GM19238 (cell line): Measurements from ENCODE around the gene SLC39A13.

Experiments used
- DNase-seq: peaks from one replicate; pipeline ENCODE4 v3.0.0; 2011; ENCODE audit warnings: low spot score; ENCODE audit not compliant: insufficient read length

Gene SLC39A13

DNA sequence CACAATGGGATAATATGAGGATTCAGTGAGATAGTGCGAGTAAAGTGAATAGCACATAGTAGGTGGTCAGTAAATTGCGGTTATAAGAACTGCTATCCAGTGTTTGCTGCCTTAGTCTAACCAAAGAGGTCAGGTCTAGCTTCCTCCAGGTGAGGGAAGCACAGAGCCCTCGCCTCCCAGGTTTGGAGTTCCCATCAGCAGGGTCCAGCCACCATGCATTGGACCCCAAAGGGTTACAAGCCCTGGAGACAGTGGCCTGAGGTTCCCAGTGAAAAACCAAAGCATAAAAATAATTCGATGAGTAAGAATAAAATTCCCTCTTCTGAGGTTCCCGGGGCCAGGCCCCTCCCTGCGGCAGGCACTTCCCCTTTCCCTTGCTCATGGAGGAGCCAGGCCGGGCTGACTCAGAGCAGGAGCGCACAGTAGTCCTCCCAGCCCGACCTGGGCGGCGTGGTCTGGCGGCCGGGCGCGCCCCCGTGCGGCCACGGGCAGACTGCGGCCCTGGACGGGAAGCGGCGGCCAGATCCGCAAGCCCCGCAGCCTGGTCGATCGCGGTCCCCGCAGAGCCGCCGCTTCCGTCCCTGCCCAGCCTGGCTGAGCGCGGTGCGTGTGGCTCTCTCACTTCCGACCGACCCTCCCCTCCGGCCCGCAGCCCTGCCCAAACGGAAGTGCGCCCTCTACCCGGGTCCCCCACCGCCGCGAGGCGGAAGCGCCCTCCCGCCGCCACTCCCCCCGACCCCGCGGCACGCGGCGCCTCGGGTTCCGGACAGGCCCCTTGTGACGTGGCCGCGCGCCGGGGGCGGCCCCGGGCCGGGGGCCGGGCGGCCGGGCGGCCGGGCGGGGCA lies at the start of gene SLC39A13:
Gene SLC39A13 (plus strand): TSS at position 845 of the 845 bp plus-strand sequence. CDS start 1,505 bp downstream, outside the sequence.
- peak; percentile 98 for DNase-seq

DNA sequence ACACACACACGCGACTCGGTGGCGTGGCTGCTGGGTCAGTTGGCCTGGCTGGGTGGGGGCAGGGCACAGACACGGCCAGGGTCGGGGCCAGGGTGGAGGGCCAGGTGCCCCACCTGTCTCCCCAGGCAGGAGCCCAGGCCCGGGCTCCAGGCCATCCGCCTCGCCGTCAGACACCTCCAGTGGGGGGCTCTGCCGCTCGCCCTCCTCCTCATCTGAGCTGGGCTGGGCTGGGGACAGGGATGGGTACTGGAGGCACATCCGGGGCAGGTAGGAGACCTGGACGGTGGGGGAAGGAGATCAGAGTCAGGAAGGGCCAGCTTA lies 49.7 kb upstream of the SLC39A13 start:
- DNase-seq: no peak

DNA sequence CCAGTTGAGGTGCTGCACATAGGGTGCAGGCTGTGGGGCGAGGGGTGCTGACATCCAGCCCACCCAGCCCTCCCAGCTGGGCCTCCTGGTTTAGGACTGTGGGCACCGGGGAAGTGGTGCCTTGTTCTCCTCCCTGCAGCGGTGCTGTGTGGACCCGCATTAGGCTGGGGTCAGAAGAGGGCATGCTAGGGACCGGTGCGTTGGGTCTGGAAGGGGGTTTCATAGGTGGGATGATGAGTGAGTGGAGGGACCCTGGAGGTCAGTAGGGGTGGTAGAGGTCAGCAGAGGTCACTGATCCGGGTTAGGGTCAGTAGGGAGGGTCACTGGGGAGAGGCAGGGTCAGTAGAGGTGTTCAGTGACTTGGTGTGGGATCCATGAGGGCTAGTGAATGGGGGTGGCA lies 49.2 kb upstream of the SLC39A13 start:
- DNase-seq: no peak

DNA sequence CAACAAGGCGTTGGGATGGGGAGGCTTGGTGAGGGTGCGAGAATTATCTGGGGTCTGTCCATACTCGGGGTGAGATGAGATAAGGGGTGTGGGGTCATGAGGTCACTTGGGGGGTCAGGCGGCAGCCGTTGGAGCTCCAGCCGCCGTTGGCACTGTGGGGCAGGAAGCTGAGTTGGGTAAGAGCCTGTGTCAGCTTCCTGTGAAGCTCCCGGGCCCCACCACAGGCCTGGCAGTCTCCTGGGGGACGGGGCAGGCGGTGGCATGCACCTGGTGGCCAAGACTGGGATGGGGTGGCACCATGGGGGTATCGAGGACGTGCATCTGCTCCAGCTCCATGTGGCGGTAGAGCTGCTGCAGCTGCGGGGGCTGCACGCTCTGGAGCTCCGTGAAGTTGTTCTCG lies 48.8 kb upstream of the SLC39A13 start:
- DNase-seq: no peak

DNA sequence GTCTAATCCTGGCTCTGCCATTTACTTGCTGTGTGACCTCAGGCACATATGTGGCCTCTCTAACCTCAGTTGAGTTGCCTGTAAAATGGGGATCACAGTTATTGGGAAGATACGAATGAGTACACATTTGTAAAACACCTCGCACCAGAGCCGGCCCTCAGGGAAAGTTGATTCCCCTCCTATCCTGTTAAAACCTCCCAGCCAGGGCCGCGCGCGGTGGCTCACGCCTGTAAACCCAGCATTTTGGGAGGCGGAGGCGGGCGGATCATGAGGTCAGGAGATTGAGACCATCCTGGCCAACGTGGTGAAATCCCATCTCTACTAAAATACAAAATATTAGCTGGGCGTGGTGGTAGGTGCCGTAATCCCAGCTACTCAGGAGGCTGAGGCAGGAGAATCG lies 48.0 kb upstream of the SLC39A13 start:
- no peak for DNase-seq

DNA sequence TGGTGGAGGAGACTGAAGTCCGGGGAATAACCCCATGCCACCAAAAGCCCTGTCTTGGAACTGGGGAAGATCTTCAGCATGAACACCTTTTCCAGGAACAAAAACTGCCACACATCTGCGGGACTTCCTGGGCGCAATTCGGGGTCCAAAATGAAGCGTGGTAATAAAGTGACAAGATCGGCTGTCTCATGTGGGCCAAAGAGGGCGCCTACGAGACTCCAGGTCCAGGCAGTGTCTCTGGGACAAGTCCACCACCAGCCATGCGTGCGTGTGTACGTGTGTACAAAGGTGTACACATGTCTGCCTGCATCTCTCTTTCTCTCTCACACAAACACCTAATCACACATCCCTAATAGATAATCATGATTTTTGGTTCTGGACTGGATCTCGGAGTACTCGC lies 47.0 kb upstream of the SLC39A13 start:
- DNase-seq: no peak

DNA sequence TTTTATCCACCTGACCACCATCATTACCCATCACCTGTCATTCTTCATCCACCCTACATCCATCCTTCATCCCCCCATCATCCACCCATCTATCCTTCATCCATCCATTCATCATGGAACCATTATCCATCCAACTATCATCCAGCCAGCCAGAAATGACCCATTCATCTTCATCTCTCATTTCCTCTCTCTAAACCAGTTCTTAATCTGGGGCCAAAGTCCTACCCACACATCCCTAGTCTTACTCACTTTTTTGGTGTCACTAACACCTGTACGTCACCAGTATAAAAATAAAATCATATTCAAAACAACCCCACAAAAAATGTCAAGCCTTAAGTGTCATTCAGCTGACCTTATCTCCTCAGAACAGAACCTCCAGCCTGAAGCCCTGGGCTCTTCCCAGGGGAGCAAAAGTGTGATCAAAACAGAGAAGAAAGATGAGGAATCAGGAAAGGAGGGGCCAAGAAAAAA lies 42.3 kb upstream of the SLC39A13 start:
- DNase-seq: no peak

DNA sequence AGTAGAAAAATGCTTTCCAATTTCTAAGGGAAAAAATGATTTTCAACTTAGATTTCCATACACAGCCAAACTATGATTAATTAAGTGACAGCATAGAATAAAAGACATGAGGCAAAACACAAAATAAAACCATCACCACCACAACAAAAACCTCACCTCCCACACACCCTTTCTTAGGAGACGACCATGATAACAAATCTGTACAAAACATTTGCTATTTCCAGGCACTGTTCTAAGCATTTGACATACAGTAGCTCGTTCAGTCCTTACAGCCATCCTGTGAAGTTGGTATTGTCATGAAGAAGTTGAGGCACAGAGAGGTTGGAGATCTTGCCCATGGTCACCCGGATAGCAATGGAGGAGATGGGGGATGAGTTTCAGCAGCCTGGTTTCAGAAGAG lies 38.7 kb upstream of the SLC39A13 start:
- no peak for DNase-seq

DNA sequence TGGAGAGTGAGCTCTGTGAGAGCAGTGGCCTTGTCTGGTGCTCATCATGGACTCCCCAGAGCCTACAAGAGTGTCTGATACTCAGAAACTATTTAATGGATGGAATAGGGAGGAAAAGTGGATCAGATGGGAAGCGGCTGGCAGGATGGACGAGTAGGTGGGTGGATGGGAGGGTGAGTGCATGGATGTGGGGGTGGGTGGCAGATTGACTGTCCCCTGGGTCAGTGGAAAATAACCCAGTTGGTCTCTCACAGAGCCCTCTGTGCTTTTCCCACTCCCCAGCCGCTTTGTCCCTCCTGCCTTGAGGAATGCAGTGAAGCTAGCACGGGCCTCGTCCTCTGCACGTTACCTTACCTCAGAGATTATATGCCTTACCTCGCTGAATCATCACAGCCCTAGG lies 36.0 kb upstream of the SLC39A13 start:
- no peak for DNase-seq

DNA sequence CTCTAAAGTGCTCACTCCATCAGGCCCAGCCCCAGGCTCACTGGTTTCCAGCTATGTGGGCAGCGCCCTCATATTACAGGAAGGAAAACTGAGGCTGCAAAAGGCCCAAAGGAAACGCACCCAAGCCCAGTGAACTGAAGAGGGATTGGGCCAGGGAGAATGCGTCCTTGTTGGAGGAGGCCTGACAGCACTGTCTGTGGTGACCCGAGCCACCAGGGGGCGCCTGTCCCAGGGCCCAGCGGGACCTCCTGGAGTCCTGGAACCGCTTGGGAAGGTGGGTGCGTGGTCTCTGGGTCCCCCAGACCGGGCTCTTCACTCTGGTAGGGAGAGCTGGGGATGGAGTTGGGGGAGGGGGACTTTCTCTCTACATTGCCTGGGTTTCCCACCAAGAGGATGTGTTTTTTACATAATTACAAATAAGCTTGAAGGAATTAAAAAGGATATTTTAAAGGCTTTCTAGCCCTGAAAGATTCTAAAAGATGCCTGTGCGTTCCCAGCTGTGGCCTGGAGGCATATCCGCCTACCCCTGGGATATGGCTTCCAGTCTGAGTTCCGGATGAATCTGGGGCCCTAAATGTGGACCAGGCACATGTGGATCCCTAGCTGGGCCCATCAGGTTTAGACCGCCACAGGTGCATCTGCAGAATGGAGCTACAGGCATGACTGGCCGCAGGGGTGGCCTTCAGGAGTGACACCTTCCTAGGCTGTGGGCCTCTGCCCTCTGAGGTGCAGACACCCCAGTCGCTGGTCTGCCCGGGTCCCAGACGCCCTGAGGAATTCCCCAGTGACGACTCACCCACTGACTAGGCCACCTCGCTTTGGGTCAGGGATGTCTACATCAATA lies 34.3 kb upstream of the SLC39A13 start:
- peak; percentile 75 for DNase-seq

DNA sequence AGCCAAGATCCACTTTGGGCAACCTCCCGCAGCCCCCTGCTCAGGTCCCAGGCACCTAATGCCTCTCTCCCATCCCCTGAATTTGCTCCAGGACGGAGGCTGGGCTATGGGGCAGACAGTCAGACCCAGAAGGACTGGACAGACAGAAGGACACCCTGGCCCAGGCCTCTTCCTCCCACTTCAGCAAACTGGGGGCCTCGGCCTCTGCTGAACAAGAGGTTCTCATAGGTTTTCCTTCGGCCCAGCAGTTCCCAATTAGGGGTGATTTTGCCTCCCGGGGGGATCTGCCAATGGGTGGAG lies 33.7 kb upstream of the SLC39A13 start:
- DNase-seq: no peak

DNA sequence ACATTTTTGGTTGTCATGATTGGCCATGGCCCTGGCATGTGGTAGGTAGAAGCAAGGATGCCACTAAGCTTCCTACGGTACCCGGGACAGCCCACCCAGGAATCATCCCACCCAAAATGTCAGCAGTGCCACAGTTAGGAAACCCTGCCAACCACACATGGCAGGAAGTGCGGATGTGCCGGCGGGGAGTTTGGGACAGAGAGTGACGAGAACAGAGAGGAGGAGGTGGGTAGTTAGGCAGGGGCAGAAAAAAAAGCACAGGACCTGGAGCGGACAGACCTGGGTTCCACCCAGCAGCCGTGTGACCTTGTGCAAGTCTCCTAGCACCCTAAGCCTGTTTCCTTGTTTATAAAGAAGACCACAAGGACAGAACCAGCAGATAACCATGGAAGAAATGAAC lies 33.4 kb upstream of the SLC39A13 start:
- DNase-seq: no peak

DNA sequence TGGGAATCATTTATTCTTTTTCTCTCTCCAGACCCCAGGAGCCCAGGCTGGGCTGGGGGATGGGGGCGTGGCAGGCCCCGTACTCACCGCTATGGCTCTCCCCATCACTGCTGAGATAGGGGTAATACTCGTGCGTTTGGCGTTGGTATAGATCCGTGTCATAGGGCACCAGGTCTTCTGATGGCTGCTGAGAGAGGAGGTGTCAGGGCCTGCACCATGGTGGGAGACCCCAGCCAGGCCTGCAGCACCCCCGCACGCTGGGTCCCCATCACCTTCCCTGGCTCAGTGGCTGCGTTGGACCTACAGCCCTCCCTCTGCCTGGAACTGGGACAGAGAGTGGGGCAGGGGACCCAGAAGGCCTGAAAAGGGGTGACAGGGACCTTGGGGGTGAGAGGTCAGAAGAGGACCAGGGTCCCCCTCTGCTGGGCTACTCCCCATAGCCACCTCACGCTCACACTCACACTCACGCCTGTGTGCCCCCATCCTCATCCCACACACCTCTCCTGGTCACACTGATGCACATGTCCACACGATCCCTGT lies 32.8 kb upstream of the SLC39A13 start:
- DNase-seq: no peak

DNA sequence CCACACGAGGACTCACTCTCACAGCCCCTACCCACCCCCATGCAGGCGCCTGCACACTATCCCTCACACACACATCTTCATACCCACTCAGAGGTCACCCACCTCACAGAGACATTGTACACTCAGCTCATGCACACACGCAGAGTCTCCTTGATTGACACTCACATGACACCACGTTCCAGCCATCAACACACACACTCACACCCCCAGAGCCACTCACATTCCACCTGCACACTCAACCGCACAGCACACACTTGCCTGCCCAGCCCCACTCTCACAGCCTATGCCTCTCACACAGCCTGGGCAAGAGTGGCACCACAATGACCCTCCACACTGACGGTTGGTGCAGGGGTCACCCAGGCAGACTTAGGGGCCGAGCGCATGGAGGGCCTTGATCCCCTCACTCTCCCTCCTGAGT lies 32.3 kb upstream of the SLC39A13 start:
- no peak for DNase-seq

DNA sequence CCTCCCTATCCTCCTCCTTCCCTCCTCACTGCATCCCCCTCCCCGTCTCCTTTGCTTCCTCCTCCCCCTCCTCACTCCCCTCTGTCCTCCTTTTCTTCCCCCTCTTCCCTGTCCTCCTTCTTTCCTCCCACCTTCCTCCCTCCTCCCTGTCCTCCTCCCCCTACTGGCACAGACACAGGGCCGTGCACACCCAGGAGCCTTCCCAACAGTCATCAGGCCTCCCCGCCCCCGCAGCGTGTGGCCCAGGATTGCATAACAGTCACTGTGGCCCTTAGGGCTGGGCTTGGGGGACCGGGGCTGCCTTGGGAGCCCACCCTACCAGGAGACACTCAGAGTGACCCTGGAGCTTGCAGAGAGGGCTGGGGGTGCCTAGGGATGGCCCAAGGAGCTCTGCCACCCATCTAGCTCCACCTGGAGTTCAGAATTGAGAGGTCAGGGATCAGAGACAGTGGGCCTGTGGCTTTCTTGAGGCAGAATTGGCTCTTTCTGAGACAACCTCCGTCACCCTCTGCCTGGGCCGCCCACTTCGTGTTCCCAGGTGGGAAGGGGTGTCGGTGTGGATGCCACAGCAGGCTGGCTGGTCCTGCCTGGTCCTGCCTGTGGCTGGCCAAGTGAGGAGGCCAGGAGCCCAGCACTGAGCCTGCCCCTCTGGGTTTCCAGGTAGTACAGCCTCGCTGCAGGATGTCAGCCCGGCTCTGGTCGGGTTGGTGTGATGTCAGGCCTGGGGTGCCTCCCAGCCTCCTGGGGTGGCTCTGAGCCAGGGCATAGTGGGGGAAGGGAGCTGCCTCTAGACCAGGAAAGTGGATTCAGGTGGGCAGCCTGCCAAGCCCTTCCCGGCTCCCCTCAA lies 31.6 kb upstream of the SLC39A13 start:
- no peak for DNase-seq

DNA sequence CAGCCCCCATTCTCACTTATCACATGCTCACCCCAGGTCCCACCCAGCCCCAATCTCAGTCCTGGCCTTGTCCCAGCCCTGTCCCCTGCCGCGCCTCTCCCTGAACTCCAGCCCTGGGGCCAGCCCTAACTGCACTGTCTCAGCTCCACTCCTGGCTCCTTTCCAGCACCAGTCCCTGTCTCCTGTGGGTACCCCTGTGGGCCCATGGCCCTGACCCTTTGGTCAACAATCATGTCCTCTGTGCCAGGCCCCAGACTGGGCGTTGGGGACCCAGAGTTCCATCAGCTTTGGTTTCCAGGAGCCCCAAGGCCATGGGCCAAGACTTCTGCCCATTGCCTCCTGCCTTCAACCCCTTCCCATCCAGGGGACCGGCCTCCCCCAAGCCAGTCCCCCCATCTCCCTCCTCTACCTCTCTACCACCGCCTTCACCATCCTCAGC lies 30.8 kb upstream of the SLC39A13 start:
- DNase-seq: no peak

DNA sequence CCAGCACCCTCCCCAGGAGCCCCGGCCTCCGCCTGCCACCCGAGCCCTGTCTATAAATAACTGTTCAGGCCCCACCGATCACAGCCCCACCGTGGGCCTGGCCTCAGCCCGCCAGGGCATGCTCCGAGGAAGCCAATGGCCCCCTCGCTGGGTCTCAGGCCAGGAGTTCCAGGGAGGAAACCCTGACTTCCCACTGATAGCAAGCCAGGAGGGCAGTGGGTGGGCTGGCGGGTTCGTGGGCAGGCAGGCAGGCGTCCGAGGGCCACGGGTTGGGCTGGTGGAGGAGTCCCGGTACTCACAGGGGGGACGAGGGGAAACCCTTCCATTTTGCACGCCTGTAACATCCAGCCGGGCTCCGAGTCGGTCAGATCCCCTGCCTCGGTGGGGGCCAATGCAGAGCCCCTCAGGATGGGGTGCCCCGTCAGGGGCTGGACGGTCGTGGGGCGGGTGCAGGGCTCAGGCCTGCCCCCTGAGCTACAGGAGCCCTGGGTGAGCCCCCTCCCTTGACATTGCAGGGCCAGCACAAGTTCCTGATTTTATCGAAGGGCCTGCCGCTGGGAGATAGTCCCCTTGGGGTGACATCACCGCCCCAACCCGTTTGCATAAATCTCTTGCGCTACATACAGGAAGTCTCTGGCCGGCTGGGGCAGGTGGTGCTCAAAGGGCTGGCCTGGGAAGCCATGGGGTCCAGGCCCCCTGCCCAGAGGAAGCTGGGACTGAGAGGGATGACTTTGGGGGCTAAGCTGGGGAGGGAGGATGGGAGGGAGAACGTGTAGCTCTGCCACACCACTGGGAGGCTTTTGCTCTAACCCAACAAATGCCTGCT lies 30.2 kb upstream of the SLC39A13 start, which contains the start of gene SPI1:
Gene SPI1 (minus strand): TSS at position 538 of the 826 bp plus-strand sequence. CDS start 194 bp downstream, at position 344.
- DNase-seq: peak; percentile 86

DNA sequence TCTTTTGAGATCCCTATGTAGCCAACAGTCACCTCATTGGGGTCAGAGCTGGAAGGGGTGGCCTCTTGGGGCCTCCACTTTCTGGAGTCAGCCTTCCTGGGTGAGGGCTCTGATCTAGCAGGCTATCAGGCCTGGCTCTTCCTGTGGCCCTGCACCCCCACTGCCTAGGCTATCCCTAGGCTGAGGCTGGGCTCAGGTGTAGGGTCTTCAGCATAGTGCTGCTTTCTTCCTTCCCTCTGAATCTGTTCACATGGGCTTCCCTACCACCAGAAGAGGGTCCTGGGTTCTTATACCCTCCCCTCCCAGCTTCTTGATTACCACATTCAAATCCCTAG lies 29.6 kb upstream of the SLC39A13 start:
- DNase-seq: no peak

DNA sequence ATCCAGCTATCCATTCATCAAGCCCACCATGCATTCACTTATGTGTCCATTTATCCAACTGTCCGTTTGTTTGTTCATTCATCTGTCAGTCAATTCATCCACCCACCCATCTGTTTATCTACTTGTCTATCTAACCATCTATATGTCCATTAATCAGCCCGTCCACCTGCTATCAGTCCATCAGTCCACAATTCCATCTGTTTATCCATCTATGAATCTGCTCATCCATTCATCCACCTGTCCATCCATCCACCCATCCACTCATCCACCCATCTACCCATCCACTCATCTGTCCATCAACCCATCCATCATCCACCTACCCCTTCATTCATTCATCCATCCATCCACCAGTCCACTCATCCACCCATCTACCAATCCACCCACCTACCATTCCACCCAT lies 29.1 kb upstream of the SLC39A13 start:
- DNase-seq: no peak

DNA sequence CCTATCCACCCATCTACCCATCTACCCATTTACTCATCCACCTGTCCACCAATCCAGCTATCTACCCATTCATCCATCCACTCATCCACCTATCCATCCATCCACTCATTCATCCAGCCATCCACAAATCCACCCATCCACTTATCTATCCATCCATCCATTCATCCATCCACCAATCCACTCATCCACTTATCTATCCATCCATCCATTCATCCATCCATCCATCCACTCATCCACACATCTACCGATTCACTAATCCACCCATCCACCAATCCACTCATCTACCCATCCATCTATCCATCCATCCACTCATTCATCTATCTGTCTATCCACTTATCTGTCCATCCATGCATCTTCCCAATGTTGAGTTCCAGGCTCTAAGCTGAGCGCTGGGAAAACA lies 28.3 kb upstream of the SLC39A13 start:
- no peak for DNase-seq

DNA sequence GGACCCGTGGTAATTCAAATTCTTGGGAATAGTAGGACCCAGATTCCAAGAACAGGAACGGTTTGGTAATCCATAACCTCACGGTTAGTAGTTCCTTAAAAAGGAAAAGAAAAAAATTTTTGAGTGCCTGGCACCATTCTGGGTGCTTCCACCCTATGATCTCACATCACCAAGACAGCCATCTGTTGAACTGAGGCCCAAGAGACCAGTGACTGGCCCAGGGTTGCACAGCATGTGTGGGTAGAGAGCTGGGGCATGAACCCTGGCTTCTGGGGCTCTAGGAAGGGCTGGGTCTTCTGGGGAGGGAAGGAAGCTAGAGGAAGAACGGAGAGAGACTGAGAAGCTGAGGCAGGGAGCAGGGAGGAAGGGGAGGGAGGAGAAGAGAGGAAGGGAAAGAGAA lies 25.3 kb upstream of the SLC39A13 start:
- no peak for DNase-seq
